CD4-positive, alpha-beta memory T cell (primary cell): ENCODE measurements around the gene MDM2. TPM values are rescaled to one million over a fixed set of nuclear protein-coding genes. Genes with fewer than 3 reads are reported as not detected.

Source experiments
- CTCF ChIA-PET: fragments of 350-600 bp; sonication (Branson Sonifier 250); formaldehyde crosslinking; loops from one replicate; lab custom pipeline; 2021; ENCODE audit warnings: inconsistent platforms; ENCODE audit not compliant: partially characterized antibody; lab: Charles Lee
- POLR2A ChIA-PET: fragments of 350-600 bp; sonication (Branson Sonifier 250); formaldehyde crosslinking; loops from one replicate; lab custom pipeline; 2021; ENCODE audit not compliant: partially characterized antibody; lab: Charles Lee
- DNase-seq, 5 donors: peaks; one replicate each; pipeline versions ENCODE4 v3.0.0 to v3.0.0-alpha.2; 2020 to 2022; ENCODE audit warnings: mixed read lengths in 1 of 5
- H3K27ac ChIP-seq: one replicate; pipeline ENCODE4 v1.7.0; 2013; ENCODE audit warnings: low read depth, low read length
- H3K27me3 ChIP-seq: 2 replicates; pipeline ENCODE4 v1.7.0; 2013; ENCODE audit warnings: mild to moderate bottlenecking, low read length, moderate library complexity; ENCODE audit not compliant: insufficient read depth
- H3K36me3 ChIP-seq: 2 replicates; pipeline ENCODE4 v1.7.0; 2013; ENCODE audit warnings: mild to moderate bottlenecking, low read length, moderate library complexity; ENCODE audit not compliant: insufficient read depth
- H3K4me1 ChIP-seq: 2 replicates; pipeline ENCODE4 v1.7.0; 2013; ENCODE audit warnings: mild to moderate bottlenecking, low read length, moderate library complexity; ENCODE audit not compliant: insufficient read depth
- H3K4me3 ChIP-seq, 2 donors: one replicate each; pipeline ENCODE4 v1.7.0; 2013; ENCODE audit warnings: low read length in 2 of 2, mild to moderate bottlenecking in 1 of 2
- H3K9me3 ChIP-seq, 2 donors: one replicate each; pipeline ENCODE4 v1.7.0; 2013; ENCODE audit warnings: low read length in 2 of 2, control low read depth in 1 of 2; ENCODE audit not compliant: control insufficient read depth in 1 of 2
- H3K27ac Mint-ChIP-seq, 7 donors: one replicate each; pipeline ENCODE4 v1.8.0; 2020 to 2021; ENCODE audit warnings: mixed read lengths in 7 of 7, mild to moderate bottlenecking in 6 of 7, inconsistent platforms in 3 of 7, moderate library complexity in 3 of 7
- H3K27me3 Mint-ChIP-seq, 2 donors: one replicate each; pipeline ENCODE4 v1.8.0; 2020 to 2021; ENCODE audit warnings: mixed read lengths in 2 of 2
- H3K36me3 Mint-ChIP-seq, 2 donors: one replicate each; pipeline ENCODE4 v1.8.0; 2020 to 2021; ENCODE audit warnings: mixed read lengths in 2 of 2, inconsistent platforms in 1 of 2, mild to moderate bottlenecking in 1 of 2
- H3K4me1 Mint-ChIP-seq, 4 donors: one replicate each; pipeline ENCODE4 v1.8.0; 2020 to 2021; ENCODE audit warnings: mixed read lengths in 4 of 4, mild to moderate bottlenecking in 1 of 4
- H3K4me3 Mint-ChIP-seq, 8 donors: one replicate each; pipeline ENCODE4 v1.8.0; 2020 to 2021; ENCODE audit warnings: mixed read lengths in 8 of 8, mild to moderate bottlenecking in 7 of 8, moderate library complexity in 6 of 8, inconsistent platforms in 3 of 8
- H3K9me3 Mint-ChIP-seq, 8 donors: one replicate each; pipeline ENCODE4 v1.8.0; 2020 to 2021; ENCODE audit warnings: mixed read lengths in 8 of 8, mild to moderate bottlenecking in 5 of 8, inconsistent platforms in 3 of 8, moderate library complexity in 1 of 8
- intact Hi-C: fragments of 100-400 bp; cut with micrococcal nuclease; formaldehyde crosslinking; loops from one replicate; pipeline ENCODE4 v1.15.1; 2023
- polyA plus RNA-seq, 2 donors: library from polyadenylated mRNA; unstranded; fragments of 300-500 nt; fragmentation: Illumina TruSeq; gene quantifications; one replicate each; pipeline ENCODE4 v1.2.3, GENCODE V29; 2021
- total RNA-seq, 2 experiments: library from RNA; stranded (reverse); gene quantifications; one replicate each; pipeline ENCODE4 v1.2.3, GENCODE V29; 2021

MDM2 gene
- total and polyA plus RNA-seq, 4 experiments from 2014 or later: 9.7 to 121 (median 69.9) TPM

DNA sequence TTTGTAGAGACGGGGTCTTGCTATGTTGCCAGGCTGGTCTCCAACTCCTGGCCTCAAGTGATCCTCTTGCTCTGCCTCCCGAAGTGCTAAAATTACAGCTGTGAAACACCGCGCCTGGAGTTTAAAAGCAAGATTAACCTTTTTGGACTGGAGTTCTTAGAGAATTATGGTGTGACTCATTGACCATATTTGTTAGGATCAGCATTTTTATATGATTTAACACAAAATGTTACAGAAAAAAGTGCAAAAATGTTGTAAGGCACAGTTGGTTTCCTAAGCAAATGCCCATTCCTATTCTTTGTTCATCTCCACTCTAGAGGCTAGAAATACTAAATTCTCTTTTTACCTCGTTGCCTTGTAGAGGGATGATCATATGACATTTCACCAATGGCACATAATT, 34.4 kb upstream of the MDM2 start:
- H3K36me3 Mint-ChIP-seq: no peaks in the 10 kb centered on the region
- no peaks in the 10 kb centered on the region for H3K9me3 ChIP-seq
- H3K27ac ChIP-seq: no peak overlapping the region
- no peak overlapping the region for H3K4me3 ChIP-seq
- H3K27ac Mint-ChIP-seq: peak overlapping the region in 1 of 7 donors; percentile 87
- no peaks in the 10 kb centered on the region for H3K27me3 Mint-ChIP-seq
- H3K4me1 Mint-ChIP-seq: peaks cover 9 to 14% (median 12%) of the 10 kb centered on the region in 4 donors
- no peak overlapping the region for H3K4me3 Mint-ChIP-seq
- no peaks in the 10 kb centered on the region for H3K36me3 ChIP-seq
- intact Hi-C loops: no loop called here
- no peak for DNase-seq
- CTCF ChIA-PET: interaction anchor here (0.9 to 1.7 kb wide), 3 partner anchors 33 to 551 kb away, joined by 3 to 4 read pairs (median 4); no protein-coding TSS in a partner anchor
- no peaks in the 10 kb centered on the region for H3K27me3 ChIP-seq
- no peaks in the 10 kb centered on the region for H3K9me3 Mint-ChIP-seq
- H3K4me1 ChIP-seq: peaks cover 12% of the 10 kb centered on the region
- POLR2A ChIA-PET: interaction anchor here (1.3 to 1.8 kb wide), 2 partner anchors 27 to 34 kb away, joined by 5 to 10 read pairs; partner anchors contain the start of genes MDM2 and SLC35E3

DNA sequence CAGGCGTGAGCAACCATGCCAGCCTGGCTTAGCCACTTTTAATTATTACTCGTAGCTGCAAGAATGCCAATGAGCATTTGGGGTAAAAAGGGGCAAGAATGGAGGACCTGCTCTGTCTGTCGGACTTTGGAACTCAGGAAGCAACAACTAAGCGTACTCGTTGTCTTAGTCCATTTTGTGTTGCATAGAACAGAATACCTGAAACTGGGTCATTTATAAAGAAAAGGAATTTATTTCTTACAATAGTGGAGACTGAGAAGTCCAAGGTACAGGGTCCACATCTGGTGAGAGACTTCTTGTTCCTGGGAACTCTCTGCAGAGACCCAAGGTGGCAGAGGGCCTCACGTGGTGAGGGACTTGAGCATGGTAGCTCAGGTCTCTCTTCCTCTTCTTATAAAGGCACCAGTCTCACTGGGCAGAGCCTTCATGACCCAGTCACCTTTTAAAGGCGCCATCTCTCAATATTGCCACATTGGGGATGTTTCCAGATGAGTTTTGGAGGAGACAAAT, 32.8 kb upstream of the MDM2 start:
- Mint-ChIP-seq H3K4me1 (peaks cover 9 to 14% (median 12%) of the 10 kb centered on the region in 4 donors), H3K27ac (no peak overlapping the region), H3K36me3 (no peaks in the 10 kb centered on the region), H3K9me3 (no peaks in the 10 kb centered on the region), H3K27me3 (no peaks in the 10 kb centered on the region), H3K4me3 (no peak overlapping the region)
- H3K27ac ChIP-seq: no peak overlapping the region
- no peak overlapping the region for H3K4me3 ChIP-seq
- no peak for DNase-seq
- POLR2A ChIA-PET: interaction anchor here (0.6 to 1.6 kb wide), 2 partner anchors 33 to 753 kb away, joined by 3 to 4 read pairs; partner anchors contain the start of gene MDM2
- H3K4me1 ChIP-seq: peaks cover 12% of the 10 kb centered on the region
- no peaks in the 10 kb centered on the region for H3K9me3 ChIP-seq
- no peaks in the 10 kb centered on the region for H3K27me3 ChIP-seq
- H3K36me3 ChIP-seq: no peaks in the 10 kb centered on the region
- CTCF ChIA-PET: no interaction called here
- intact Hi-C loops: no loop called here

DNA sequence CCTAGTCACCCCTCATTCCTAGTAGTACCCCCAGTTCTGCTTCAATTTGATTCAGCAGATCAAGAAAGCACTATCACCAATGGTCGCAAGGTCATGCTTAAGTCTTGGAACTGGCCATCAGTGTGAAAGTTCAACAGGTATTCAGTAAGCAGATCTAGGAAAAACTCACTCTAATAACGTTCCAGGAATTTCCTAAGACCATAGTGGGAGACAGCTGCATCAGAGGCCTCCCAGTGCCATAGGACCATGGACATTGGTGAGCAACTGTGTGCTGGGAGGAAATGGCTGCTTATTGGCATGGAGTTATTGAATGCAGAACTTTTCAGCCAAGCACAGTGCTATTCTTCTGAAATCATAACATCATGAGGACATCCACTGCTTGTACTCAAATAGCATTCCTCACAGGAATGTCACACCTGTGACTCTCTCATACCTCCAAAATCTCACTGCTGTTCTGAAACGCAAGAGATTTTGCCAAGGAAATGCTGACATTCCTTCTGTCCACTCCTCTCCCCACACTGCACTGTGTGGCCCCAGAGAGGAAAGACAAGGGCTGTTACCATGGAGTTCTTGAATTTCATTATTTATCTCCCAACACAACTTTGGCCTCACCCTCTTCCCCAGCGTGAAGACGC, 30.9 kb upstream of the MDM2 start:
- Histone ChIP-seq H3K27me3 (no peaks in the 10 kb centered on the region), H3K27ac (no peak overlapping the region), H3K36me3 (no peaks in the 10 kb centered on the region), H3K4me1 (peaks cover 12% of the 10 kb centered on the region), H3K4me3 (no peak overlapping the region), H3K9me3 (no peaks in the 10 kb centered on the region)
- intact Hi-C loops: no loop called here
- CTCF ChIA-PET: no interaction called here
- no peaks in the 10 kb centered on the region for H3K9me3 Mint-ChIP-seq
- no peak for DNase-seq
- no peak overlapping the region for H3K27ac Mint-ChIP-seq
- H3K4me3 Mint-ChIP-seq: no peak overlapping the region
- no peaks in the 10 kb centered on the region for H3K36me3 Mint-ChIP-seq
- no peaks in the 10 kb centered on the region for H3K27me3 Mint-ChIP-seq
- POLR2A ChIA-PET: no interaction called here
- H3K4me1 Mint-ChIP-seq: peaks cover 9 to 12% (median 11%) of the 10 kb centered on the region in 4 donors

DNA sequence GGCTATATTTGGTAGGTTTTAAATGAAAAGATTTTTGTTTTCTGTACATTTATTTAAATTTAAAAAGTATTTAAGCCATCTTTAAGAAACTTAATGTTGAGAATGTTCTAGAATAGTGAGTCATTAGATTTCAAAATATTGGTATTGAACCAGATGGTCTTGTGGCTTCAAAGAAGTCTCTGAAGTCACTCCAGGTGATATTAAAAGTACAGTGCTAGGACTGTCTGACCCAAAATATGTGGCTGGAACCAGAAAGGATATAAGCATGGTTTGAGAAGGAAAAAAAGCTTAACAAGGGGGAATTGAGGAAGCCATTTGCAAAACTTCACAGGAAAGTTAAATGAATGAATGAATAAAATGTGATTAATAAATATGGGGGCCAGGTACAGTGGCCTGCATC, 28.7 kb upstream of the MDM2 start:
- Histone ChIP-seq H3K36me3 (no peaks in the 10 kb centered on the region), H3K27me3 (no peaks in the 10 kb centered on the region), H3K4me3 (no peak overlapping the region), H3K9me3 (no peaks in the 10 kb centered on the region), H3K4me1 (no peaks in the 10 kb centered on the region), H3K27ac (no peak overlapping the region)
- DNase-seq: no peak
- Mint-ChIP-seq H3K27me3 (no peaks in the 10 kb centered on the region), H3K4me1 (no peaks in the 10 kb centered on the region), H3K27ac (no peak overlapping the region), H3K9me3 (no peaks in the 10 kb centered on the region), H3K4me3 (no peak overlapping the region), H3K36me3 (no peaks in the 10 kb centered on the region)
- CTCF ChIA-PET: no interaction called here
- intact Hi-C loops: no loop called here
- POLR2A ChIA-PET: no interaction called here

DNA sequence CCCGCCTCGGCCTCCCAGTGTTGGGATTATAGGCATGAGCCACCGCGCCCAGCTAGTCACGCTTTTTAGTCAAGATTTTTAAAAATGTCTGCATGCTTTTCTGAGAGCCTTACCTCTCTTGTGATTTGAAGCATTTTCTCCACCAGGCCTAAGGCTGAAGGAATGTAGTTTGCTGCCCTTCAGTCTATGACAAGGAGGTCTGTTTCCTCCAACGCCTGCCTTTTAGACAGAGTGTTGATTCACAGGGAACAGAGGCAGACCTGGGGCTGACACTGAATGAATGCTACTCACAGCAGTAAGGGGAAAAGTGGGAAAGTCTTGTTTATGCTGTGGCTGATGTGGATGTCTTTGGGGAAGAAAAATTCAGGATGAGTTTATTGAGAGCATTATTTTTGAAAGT, 27.2 kb upstream of the MDM2 start:
- Mint-ChIP-seq H3K27me3 (no peaks in the 10 kb centered on the region), H3K36me3 (no peaks in the 10 kb centered on the region), H3K9me3 (no peaks in the 10 kb centered on the region), H3K4me1 (no peaks in the 10 kb centered on the region), H3K27ac (peak overlapping the region in 1 of 7 donors; percentile 18), H3K4me3 (no peak overlapping the region)
- ChIA-PET POLR2A (no interaction called here), CTCF (no interaction called here)
- Histone ChIP-seq H3K27ac (no peak overlapping the region), H3K27me3 (no peaks in the 10 kb centered on the region), H3K36me3 (no peaks in the 10 kb centered on the region), H3K9me3 (no peaks in the 10 kb centered on the region), H3K4me1 (no peaks in the 10 kb centered on the region), H3K4me3 (no peak overlapping the region)
- DNase-seq: no peak
- intact Hi-C loops: no loop called here

DNA sequence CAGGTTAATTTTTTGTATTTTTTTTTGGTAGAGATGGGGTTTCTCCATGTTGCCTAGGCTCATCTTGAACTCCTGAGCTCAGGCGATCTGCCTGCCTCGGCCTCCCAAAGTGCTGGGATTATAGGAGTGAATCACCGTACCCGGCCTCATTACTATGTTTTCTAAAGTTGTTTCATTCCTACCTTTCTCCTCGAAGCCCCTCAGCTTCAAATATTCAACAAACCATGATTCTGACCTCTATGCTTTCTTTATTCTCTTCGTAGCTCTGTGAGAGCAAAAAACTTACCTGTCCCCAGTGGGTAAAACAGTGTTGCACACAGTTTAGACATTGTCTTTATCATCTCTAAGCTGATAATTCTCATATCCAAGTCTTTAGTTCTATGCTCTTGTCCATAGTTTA, 26.2 kb upstream of the MDM2 start:
- Mint-ChIP-seq H3K36me3 (no peaks in the 10 kb centered on the region), H3K9me3 (no peaks in the 10 kb centered on the region), H3K27me3 (no peaks in the 10 kb centered on the region), H3K27ac (no peak overlapping the region), H3K4me3 (no peak overlapping the region), H3K4me1 (no peaks in the 10 kb centered on the region)
- H3K4me1 ChIP-seq: no peaks in the 10 kb centered on the region
- DNase-seq: no peak
- ChIA-PET CTCF (no interaction called here), POLR2A (no interaction called here)
- no peaks in the 10 kb centered on the region for H3K27me3 ChIP-seq
- no peaks in the 10 kb centered on the region for H3K9me3 ChIP-seq
- no peaks in the 10 kb centered on the region for H3K36me3 ChIP-seq
- H3K27ac ChIP-seq: no peak overlapping the region
- intact Hi-C loops: no loop called here
- no peak overlapping the region for H3K4me3 ChIP-seq

DNA sequence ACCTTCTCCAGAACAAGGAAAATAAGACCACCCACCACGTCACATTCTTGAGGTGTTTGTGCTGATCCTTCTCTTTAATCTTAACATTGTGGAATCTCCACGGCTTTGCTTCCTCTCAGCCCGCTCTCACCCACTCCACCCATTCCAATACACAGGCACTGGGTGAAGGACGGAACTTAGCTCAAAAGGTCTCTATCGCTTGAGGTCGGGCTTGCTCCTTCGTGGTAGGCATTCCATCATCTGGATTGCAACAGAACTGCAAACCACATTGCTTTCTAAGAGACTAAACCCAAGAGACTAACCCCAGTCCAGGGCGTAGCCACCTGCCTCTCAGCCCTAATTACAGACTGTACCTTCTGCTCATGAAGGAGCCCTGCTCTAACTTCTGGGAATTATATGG, 24.0 kb upstream of the MDM2 start:
- H3K27ac ChIP-seq: no peak overlapping the region
- intact Hi-C loops: no loop called here
- H3K36me3 Mint-ChIP-seq: no peaks in the 10 kb centered on the region
- ChIA-PET POLR2A (interaction anchor here (1.9 kb wide), 1 partner anchor 24 kb away, joined by 4 read pairs; the partner anchor contains the start of gene MDM2), CTCF (interaction anchor here (1.5 kb wide), 1 partner anchor 30 kb away, joined by 3 read pairs; no protein-coding TSS in a partner anchor)
- H3K36me3 ChIP-seq: no peaks in the 10 kb centered on the region
- DNase-seq: no peak
- no peaks in the 10 kb centered on the region for H3K27me3 ChIP-seq
- H3K9me3 ChIP-seq: no peaks in the 10 kb centered on the region
- no peaks in the 10 kb centered on the region for H3K9me3 Mint-ChIP-seq
- H3K27ac Mint-ChIP-seq: no peak overlapping the region
- no peak overlapping the region for H3K4me3 ChIP-seq
- H3K4me1 ChIP-seq: no peaks in the 10 kb centered on the region
- H3K4me3 Mint-ChIP-seq: no peak overlapping the region
- H3K4me1 Mint-ChIP-seq: no peaks in the 10 kb centered on the region
- H3K27me3 Mint-ChIP-seq: no peaks in the 10 kb centered on the region
